Natural killer cell (primary cell): Measurements from ENCODE around the gene TBC1D21. TPM values are rescaled to one million over a fixed set of nuclear protein-coding genes. Genes with fewer than 3 reads are reported as not detected.

Source experiments
- ATAC-seq, 3 donors: fragments of 150-1000 bp in 2 of 3; fragments of 200-7000 bp in 1 of 3; cut with Tn5 transposase; 1 replicate in 1 of 3; 2 replicates in 2 of 3; pipeline ENCODE4 v1.10.0; 2021; ENCODE audit warnings: mild to moderate bottlenecking in 2 of 3, moderate library complexity in 2 of 3
- DNase-seq, 2 donors: peaks; one replicate each; pipeline versions ENCODE4 v3.0.0 to v3.0.0-alpha.2; 2013 to 2021; ENCODE audit warnings: mixed read lengths in 1 of 2
- H3K27ac ChIP-seq: one replicate; pipeline ENCODE4 v1.5.1; 2013; ENCODE audit warnings: mild to moderate bottlenecking, low read length
- H3K27me3 ChIP-seq: one replicate; pipeline ENCODE4 v1.6.1; 2013; ENCODE audit warnings: low read length; ENCODE audit not compliant: control insufficient read depth, insufficient read depth
- H3K36me3 ChIP-seq: one replicate; pipeline ENCODE4 v1.6.1; 2013; ENCODE audit warnings: low read length; ENCODE audit not compliant: control insufficient read depth, insufficient read depth
- H3K4me1 ChIP-seq: one replicate; pipeline ENCODE4 v1.6.1; 2013; ENCODE audit warnings: low read length; ENCODE audit not compliant: control insufficient read depth, insufficient read depth
- H3K4me3 ChIP-seq: one replicate; pipeline ENCODE4 v1.5.1; 2013; ENCODE audit warnings: low read length
- H3K9me3 ChIP-seq: one replicate; pipeline ENCODE4 v1.6.1; 2013; ENCODE audit warnings: low read length; ENCODE audit not compliant: control insufficient read depth, insufficient read depth
- H3K27ac Mint-ChIP-seq, 2 donors: one replicate each; pipeline ENCODE4 v1.8.0; 2022; ENCODE audit warnings: mild to moderate bottlenecking in 2 of 2, mixed read lengths in 2 of 2, moderate library complexity in 1 of 2
- H3K27me3 Mint-ChIP-seq, 2 donors: one replicate each; pipeline ENCODE4 v1.8.0; 2022; ENCODE audit warnings: low read depth in 2 of 2, mixed read lengths in 2 of 2
- H3K36me3 Mint-ChIP-seq: one replicate; pipeline ENCODE4 v1.8.0; 2022; ENCODE audit warnings: mixed read lengths
- H3K4me1 Mint-ChIP-seq, 2 donors: one replicate each; pipeline ENCODE4 v1.8.0; 2022; ENCODE audit warnings: mixed read lengths in 2 of 2
- H3K4me3 Mint-ChIP-seq: one replicate; pipeline ENCODE4 v1.8.0; 2022; ENCODE audit warnings: mild to moderate bottlenecking, moderate library complexity, mixed read lengths
- H3K9me3 Mint-ChIP-seq, 2 donors: one replicate each; pipeline ENCODE4 v1.8.0; 2022; ENCODE audit warnings: mixed read lengths in 2 of 2
- WGBS: methylation state at CpG from one replicate; pipeline ENCODE4 v1.1.7; 2013; ENCODE audit warnings: missing lambda C conversion rate; ENCODE audit not compliant: insufficient coverage; 5-methylcytosine and 5-hydroxymethylcytosine counted together
- intact Hi-C: fragments of 100-400 bp; cut with micrococcal nuclease; formaldehyde crosslinking; loops from one replicate; pipeline ENCODE4 v1.14.2; 2022
- total RNA-seq, 4 donors: library from RNA; stranded (reverse); fragments of 120-200 nt in 1 of 4; gene quantifications; one replicate each; pipeline versions ENCODE4 v1.2.3 to v1.2.4, GENCODE V29; 2013 to 2022
- TF ChIP-seq, protein P1 (sequence below): fragments of 200-600 bp; IDR thresholded peaks from one replicate; pipeline ENCODE4 v1.8.0; 2022; ENCODE audit warnings: antibody characterized with exemption

Gene TBC1D21
- total RNA-seq, 3 donors from 2014 or later (not counting 1 experiment from before 2014, with no cell fraction given): not detected

DNA sequence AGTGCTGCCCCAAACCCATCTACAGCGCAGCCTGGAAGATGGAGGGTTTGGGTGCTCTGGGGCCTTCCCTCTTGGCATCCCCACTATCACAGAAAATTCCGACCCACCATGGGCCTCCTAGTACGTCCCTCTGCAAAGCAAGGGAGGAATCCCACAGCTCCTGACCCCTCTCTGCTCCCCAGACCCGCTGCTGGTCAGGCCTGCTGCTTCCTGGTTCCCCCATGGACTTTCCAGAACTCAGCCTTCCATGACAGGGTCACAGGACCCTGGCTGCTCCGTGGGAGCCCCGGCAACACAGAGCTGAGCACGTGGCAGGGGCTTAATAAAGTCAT is 49.8 kb downstream of the TBC1D21 start:
- Mint-ChIP-seq H3K36me3 (no peaks in the 10 kb centered on the region), H3K4me3 (no peak overlapping the region), H3K9me3 (no peaks in the 10 kb centered on the region), H3K27ac (peak overlapping the region; percentile 44 to 60), H3K4me1 (peaks cover 15 to 32% of the 10 kb centered on the region in 2 donors), H3K27me3 (peaks cover 14 to 20% of the 10 kb centered on the region in 2 donors)
- Histone ChIP-seq H3K27ac (no peak overlapping the region), H3K9me3 (no peaks in the 10 kb centered on the region), H3K4me3 (no peak overlapping the region), H3K36me3 (no peaks in the 10 kb centered on the region), H3K4me1 (peaks cover 33% of the 10 kb centered on the region), H3K27me3 (no peaks in the 10 kb centered on the region)
- DNase-seq (no peak), ATAC-seq (no peak)
- 81% methylated on average over 6 of the region's 7 CpGs for WGBS
- intact Hi-C loops: no loop called here
- TF ChIP-seq, protein P1, sequence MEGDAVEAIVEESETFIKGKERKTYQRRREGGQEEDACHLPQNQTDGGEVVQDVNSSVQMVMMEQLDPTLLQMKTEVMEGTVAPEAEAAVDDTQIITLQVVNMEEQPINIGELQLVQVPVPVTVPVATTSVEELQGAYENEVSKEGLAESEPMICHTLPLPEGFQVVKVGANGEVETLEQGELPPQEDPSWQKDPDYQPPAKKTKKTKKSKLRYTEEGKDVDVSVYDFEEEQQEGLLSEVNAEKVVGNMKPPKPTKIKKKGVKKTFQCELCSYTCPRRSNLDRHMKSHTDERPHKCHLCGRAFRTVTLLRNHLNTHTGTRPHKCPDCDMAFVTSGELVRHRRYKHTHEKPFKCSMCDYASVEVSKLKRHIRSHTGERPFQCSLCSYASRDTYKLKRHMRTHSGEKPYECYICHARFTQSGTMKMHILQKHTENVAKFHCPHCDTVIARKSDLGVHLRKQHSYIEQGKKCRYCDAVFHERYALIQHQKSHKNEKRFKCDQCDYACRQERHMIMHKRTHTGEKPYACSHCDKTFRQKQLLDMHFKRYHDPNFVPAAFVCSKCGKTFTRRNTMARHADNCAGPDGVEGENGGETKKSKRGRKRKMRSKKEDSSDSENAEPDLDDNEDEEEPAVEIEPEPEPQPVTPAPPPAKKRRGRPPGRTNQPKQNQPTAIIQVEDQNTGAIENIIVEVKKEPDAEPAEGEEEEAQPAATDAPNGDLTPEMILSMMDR: no peak

DNA sequence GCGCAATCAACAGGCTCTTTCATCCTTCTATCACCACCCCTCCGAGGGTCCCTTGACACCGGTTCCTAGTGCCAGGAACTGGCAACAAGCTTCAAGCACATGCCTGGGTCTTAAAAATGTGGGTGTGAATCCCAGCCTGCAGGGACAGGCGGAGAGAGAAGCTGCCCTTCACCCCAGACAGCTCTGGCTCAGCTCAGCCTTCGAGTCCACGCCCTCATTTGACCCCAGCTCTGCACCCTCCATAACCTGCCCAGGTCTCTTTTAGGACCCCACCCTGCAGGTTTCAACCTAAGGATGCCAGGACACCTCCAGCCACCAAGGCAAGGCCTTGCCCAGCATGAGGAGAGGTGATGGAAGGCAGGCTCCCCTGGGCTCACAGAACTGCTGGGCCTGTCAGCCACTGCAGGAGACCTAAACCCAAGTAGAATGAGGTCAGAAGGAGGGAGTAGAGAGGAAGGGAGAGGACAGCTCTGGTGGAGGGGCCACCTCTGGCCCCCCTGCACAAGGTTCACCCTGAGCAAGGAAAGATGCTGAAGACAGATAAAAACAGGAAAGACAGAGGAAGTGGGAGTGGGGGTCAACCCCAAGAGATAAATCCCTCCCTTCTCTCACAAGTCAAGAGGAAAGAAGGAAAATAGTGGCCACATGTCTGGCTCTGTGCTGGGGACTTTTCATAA is 50.3 kb downstream of the TBC1D21 start:
- peaks cover 18 to 35% of the 10 kb centered on the region in 2 donors for H3K4me1 Mint-ChIP-seq
- peaks cover 35% of the 10 kb centered on the region for H3K4me1 ChIP-seq
- no peaks in the 10 kb centered on the region for H3K36me3 ChIP-seq
- H3K9me3 Mint-ChIP-seq: no peaks in the 10 kb centered on the region
- peaks cover 14 to 22% of the 10 kb centered on the region in 2 donors for H3K27me3 Mint-ChIP-seq
- no peak for DNase-seq
- 85% methylated on average over 6 of the region's 6 CpGs for WGBS
- no peaks in the 10 kb centered on the region for H3K9me3 ChIP-seq
- no peak for ATAC-seq
- intact Hi-C loops: no loop called here
- TF ChIP-seq, protein P1: no peak
- no peak overlapping the region for H3K4me3 Mint-ChIP-seq
- H3K27ac ChIP-seq: no peak overlapping the region
- no peaks in the 10 kb centered on the region for H3K36me3 Mint-ChIP-seq
- no peak overlapping the region for H3K4me3 ChIP-seq
- peak overlapping the region; percentile 44 to 60 for H3K27ac Mint-ChIP-seq
- H3K27me3 ChIP-seq: peaks cover under 1% of the 10 kb centered on the region

DNA sequence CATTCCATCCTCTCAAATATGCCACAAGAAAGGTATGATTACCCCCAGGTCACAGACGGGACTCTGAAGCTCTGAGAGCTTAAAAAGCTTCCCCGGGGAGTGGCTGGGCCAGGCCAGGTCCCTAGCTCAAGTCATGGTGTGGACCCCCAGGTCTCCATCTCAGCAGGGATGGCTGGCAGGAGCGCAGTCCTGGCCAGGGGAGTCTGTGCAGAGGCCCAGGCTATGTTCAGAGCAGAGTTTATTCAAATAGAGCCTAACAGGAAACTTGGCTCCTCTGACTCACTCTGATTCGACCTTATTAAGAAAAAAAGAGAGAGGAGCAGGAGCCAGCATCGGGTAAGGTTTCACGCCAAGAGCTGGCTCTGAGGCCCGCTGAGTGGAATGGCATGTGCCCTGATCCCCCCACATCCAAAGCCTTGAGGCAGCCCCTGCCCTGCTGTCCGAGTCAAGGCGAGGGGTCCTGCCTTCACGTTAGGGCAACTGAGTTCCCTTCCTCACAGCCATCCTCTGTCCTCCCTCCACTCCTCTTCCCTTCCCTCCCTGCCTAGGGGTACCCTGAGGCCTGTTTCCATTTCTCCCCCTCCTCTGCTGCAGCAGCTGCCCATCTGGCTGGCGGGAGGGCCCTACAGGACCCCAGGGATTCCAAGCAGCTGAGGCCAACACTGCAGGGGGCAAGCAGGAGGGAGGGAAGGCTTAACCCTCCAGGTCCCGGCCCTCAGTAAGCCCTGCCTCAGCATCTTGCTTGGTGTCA is 51.0 kb downstream of the TBC1D21 start:
- intact Hi-C loops: no loop called here
- Mint-ChIP-seq H3K4me3 (no peak overlapping the region), H3K4me1 (peaks cover 18 to 35% of the 10 kb centered on the region in 2 donors), H3K27me3 (peaks cover 18 to 30% of the 10 kb centered on the region in 2 donors), H3K9me3 (no peaks in the 10 kb centered on the region), H3K36me3 (no peaks in the 10 kb centered on the region), H3K27ac (peak overlapping the region; percentile 31 to 60)
- H3K27ac ChIP-seq: peak overlapping the region; percentile 43
- 55% methylated on average over 12 of the region's 12 CpGs for WGBS
- peak in 1 of 2 donors; percentile 50 for DNase-seq
- no peak overlapping the region for H3K4me3 ChIP-seq
- no peaks in the 10 kb centered on the region for H3K9me3 ChIP-seq
- peak in 1 of 3 donors; percentile 20 for ATAC-seq
- peaks cover 35% of the 10 kb centered on the region for H3K4me1 ChIP-seq
- TF ChIP-seq, protein P1: no peak
- peaks cover 3% of the 10 kb centered on the region for H3K27me3 ChIP-seq
- H3K36me3 ChIP-seq: no peaks in the 10 kb centered on the region
